GM12891 (cell line): ENCODE data around the gene CERK.

Experiments
- PAX5 ChIP-seq: IDR thresholded peaks from 2 replicates; pipeline ENCODE4 v1.6.1; 2011; ENCODE audit warnings: low read length, moderate library complexity, mild to moderate bottlenecking; ENCODE audit not compliant: insufficient read depth, severe bottlenecking
- POLR2A ChIP-seq: IDR thresholded peaks from 2 replicates; pipeline ENCODE4 v1.6.1; 2011; ENCODE audit warnings: low read depth, low read length, control low read depth
- POLR2AphosphoS5 ChIP-seq: IDR thresholded peaks from 2 replicates; pipeline ENCODE4 v1.6.1; 2011; ENCODE audit warnings: low read depth, low read length, control low read depth
- POU2F2 ChIP-seq: IDR thresholded peaks from 2 replicates; pipeline ENCODE4 v1.6.1; 2011; ENCODE audit warnings: low read depth, mild to moderate bottlenecking, control low read depth, low read length, moderate library complexity
- SPI1 ChIP-seq: IDR thresholded peaks from 2 replicates; pipeline ENCODE4 v1.6.1; 2011; ENCODE audit warnings: low read depth, low read length, control low read depth
- TAF1 ChIP-seq: IDR thresholded peaks from 2 replicates; pipeline ENCODE4 v1.6.1; 2011; ENCODE audit warnings: low read depth, low read length, control low read depth

DNA sequence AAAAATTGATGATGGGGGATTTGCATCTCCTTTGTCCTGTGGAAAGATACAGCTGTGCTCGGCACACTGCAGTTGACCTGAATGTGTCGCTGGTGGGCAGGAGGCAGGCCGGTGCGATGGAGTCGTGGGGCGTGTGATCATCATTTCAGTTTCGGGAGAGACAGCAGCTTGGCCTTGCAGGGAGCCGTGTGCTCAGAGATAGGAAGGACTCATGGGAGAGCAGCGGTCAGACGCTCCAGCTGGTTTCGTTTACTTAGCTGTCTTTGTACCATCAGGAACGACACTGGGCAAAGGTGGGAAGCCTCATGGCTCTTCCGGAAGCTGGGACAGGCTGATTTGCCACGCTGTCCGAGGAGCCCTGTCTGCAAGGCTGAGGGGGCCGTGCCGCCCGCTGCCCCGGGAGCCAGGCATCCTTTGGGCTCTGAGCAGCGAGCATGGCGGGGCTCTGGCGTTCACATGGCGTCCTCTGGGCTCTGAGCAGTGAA is 85.2 kb downstream of the CERK start:
- TF ChIP-seq POLR2A, result no peak
- no peak for TF ChIP-seq POLR2AphosphoS5
- no peak for TF ChIP-seq SPI1
- no peak for TF ChIP-seq TAF1
- TF ChIP-seq PAX5, result no peak
- TF ChIP-seq POU2F2, result no peak
